H1 (cell line): ENCODE data around the gene FADS3. TPM values are rescaled to one million over a fixed set of nuclear protein-coding genes. Genes with fewer than 3 reads are reported as not detected.
A peak's percentile ranks its signal among the peaks of the same experiment; 100 is the strongest.

Experiments
- CTCF ChIA-PET: fragments of 300-600 bp; sonication (Branson Sonifier 250); formaldehyde crosslinking; loops from one replicate; lab custom pipeline; 2021; ENCODE audit not compliant: partially characterized antibody; lab: Charles Lee
- POLR2A ChIA-PET: fragments of 300-600 bp; sonication (Branson Sonifier 250); formaldehyde crosslinking; loops from one replicate; lab custom pipeline; 2021; ENCODE audit warnings: inconsistent platforms; ENCODE audit not compliant: partially characterized antibody; lab: Charles Lee
- DNase-seq, 2 experiments: peaks; one replicate each; pipeline versions ENCODE4 v3.0.0 to v3.0.0-alpha.2; 2010 to 2022; ENCODE audit warnings: low spot score in 2 of 2, low read depth in 1 of 2, mixed read lengths in 1 of 2
- FAIRE-seq: peaks from 2 replicates; lab custom pipeline; 2011; peaks lifted over from hg19 to GRCh38; lab: Jason Lieb, UNC
- H2AFZ ChIP-seq: 2 replicates; pipeline ENCODE4 v1.8.1; 2012; ENCODE audit warnings: low read length, inconsistent platforms
- H2AK5ac ChIP-seq: 2 replicates; pipeline ENCODE4 v1.6.1; 2013; ENCODE audit warnings: low read depth, low read length
- H2BK120ac ChIP-seq: replicated peaks from 2 replicates; pipeline ENCODE3; 2013; ENCODE audit warnings: low read depth, low read length, inconsistent platforms
- H2BK12ac ChIP-seq: 2 replicates; pipeline ENCODE4 v1.6.1; 2013; ENCODE audit warnings: low read depth, low read length
- H2BK15ac ChIP-seq: 2 replicates; pipeline ENCODE4 v1.6.1; 2013; ENCODE audit warnings: low read length
- H2BK20ac ChIP-seq: 2 replicates; pipeline ENCODE4 v1.6.1; 2013; ENCODE audit warnings: low read length
- H2BK5ac ChIP-seq: 2 replicates; pipeline ENCODE4 v1.6.1; 2013; ENCODE audit warnings: low read depth, low read length
- H3K14ac ChIP-seq: 2 replicates; pipeline ENCODE4 v1.6.1; 2013; ENCODE audit warnings: inconsistent platforms; ENCODE audit not compliant: insufficient read length
- H3K18ac ChIP-seq: 2 replicates; pipeline ENCODE4 v1.6.1; 2013; ENCODE audit warnings: low read length; ENCODE audit errors: extremely low read depth
- H3K23ac ChIP-seq: 2 replicates; pipeline ENCODE4 v1.6.1; 2013; ENCODE audit warnings: inconsistent platforms; ENCODE audit not compliant: insufficient read length
- H3K23me2 ChIP-seq: 2 replicates; pipeline ENCODE4 v1.6.1; 2013; ENCODE audit warnings: low read depth, low read length
- H3K27ac ChIP-seq: 2 replicates; pipeline ENCODE4 v1.6.1; 2011; ENCODE audit warnings: low read depth, low read length, inconsistent platforms
- H3K27me3 ChIP-seq, 4 experiments: replicated peaks in 1 of 4; 1 replicate in 1 of 4; 2 replicates in 3 of 4; pipeline versions ENCODE4 v1.6.1 to v1.8.1; 2011 to 2013; ENCODE audit warnings: low read length in 3 of 4, mild to moderate bottlenecking in 3 of 4, inconsistent platforms in 2 of 4, mixed read lengths in 2 of 4, moderate library complexity in 1 of 4; ENCODE audit not compliant: control insufficient read depth in 3 of 4, insufficient read depth in 3 of 4; ENCODE audit errors: extremely low read depth in 1 of 4
- H3K36me3 ChIP-seq, 4 experiments: 2 replicates each; pipeline versions ENCODE4 v1.6.1 to v1.8.1; 2011 to 2013; ENCODE audit warnings: mild to moderate bottlenecking in 4 of 4, low read length in 3 of 4, moderate library complexity in 2 of 4, control low read depth in 1 of 4, inconsistent platforms in 1 of 4; ENCODE audit not compliant: insufficient read depth in 4 of 4, control insufficient read depth in 2 of 4
- H3K4ac ChIP-seq: replicated peaks from 2 replicates; pipeline ENCODE3; 2013; ENCODE audit warnings: low read length, low read depth, mixed read lengths, inconsistent platforms; ENCODE audit not compliant: insufficient read length
- H3K4me1 ChIP-seq, 4 experiments: replicated peaks in 1 of 4; 1 replicate in 1 of 4; 2 replicates in 3 of 4; pipeline versions ENCODE4 v1.6.1 to v1.8.1; 2011 to 2013; ENCODE audit warnings: low read length in 3 of 4, inconsistent platforms in 2 of 4, mixed read lengths in 1 of 4; ENCODE audit not compliant: insufficient read depth in 4 of 4, control insufficient read depth in 3 of 4
- H3K4me2 ChIP-seq, 2 experiments: 2 replicates each; pipeline versions ENCODE4 v1.6.1 to v1.8.1; 2011 to 2013; ENCODE audit warnings: low read depth in 2 of 2, low read length in 2 of 2, control low read depth in 1 of 2, inconsistent platforms in 1 of 2, mild to moderate bottlenecking in 1 of 2; ENCODE audit not compliant: insufficient read depth in 1 of 2
- H3K4me3 ChIP-seq, 4 experiments: fragments of 200-600, 300-600 bp in 1 of 4; sonication (generic), shearing (Covaris generic), sonication (Bioruptor Twin) in 1 of 4; 2 replicates each; pipeline versions ENCODE4 v1.5.1 to v1.8.1; 2011 to 2016; ENCODE audit warnings: low read length in 4 of 4, low read depth in 3 of 4, control low read depth in 2 of 4, inconsistent platforms in 2 of 4, mild to moderate bottlenecking in 2 of 4, mixed read lengths in 1 of 4, moderate library complexity in 1 of 4; ENCODE audit not compliant: insufficient read depth in 2 of 4; ENCODE audit errors: extremely low read depth in 1 of 4
- H3K56ac ChIP-seq: replicated peaks from 2 replicates; pipeline ENCODE3; 2013; ENCODE audit warnings: low read depth, mild to moderate bottlenecking, mixed read lengths, low read length, inconsistent platforms; ENCODE audit not compliant: insufficient read length
- H3K79me1 ChIP-seq: 2 replicates; pipeline ENCODE4 v1.6.1; 2013; ENCODE audit warnings: low read depth, low read length, control low read depth
- H3K79me2 ChIP-seq, 2 experiments: 2 replicates each; pipeline versions ENCODE4 v1.6.1 to v1.8.1; 2012 to 2013; ENCODE audit warnings: low read length in 2 of 2, mild to moderate bottlenecking in 2 of 2, inconsistent platforms in 1 of 2; ENCODE audit not compliant: insufficient read depth in 2 of 2, control insufficient read depth in 1 of 2
- H3K9ac ChIP-seq, 4 experiments: replicated peaks in 1 of 4; 1 replicate in 1 of 4; 2 replicates in 3 of 4; pipeline versions ENCODE4 v1.6.1 to v1.8.1; 2011 to 2013; ENCODE audit warnings: low read depth in 3 of 4, low read length in 3 of 4, control low read depth in 2 of 4, mild to moderate bottlenecking in 2 of 4, moderate library complexity in 2 of 4, inconsistent platforms in 1 of 4; ENCODE audit errors: extremely low read depth in 1 of 4
- H3K9me3 ChIP-seq, 2 experiments: 2 replicates each; pipeline versions ENCODE4 v1.6.1 to v1.8.1; 2012 to 2013; ENCODE audit warnings: mild to moderate bottlenecking in 2 of 2, moderate library complexity in 2 of 2, control low read depth in 1 of 2, inconsistent platforms in 1 of 2, low read depth in 1 of 2, low read length in 1 of 2, mixed read lengths in 1 of 2; ENCODE audit not compliant: insufficient read depth in 2 of 2
- H4K20me1 ChIP-seq, 2 experiments: replicated peaks in 1 of 2; 2 replicates each; pipeline versions ENCODE3 to v1.8.1; 2011 to 2013; ENCODE audit warnings: inconsistent platforms in 2 of 2, low read length in 2 of 2, mild to moderate bottlenecking in 1 of 2; ENCODE audit not compliant: insufficient read depth in 2 of 2, control insufficient read depth in 1 of 2
- H4K5ac ChIP-seq: 2 replicates; pipeline ENCODE4 v1.6.1; 2013; ENCODE audit warnings: low read length, low read depth, mixed read lengths, inconsistent platforms; ENCODE audit not compliant: insufficient read length
- H4K8ac ChIP-seq: 2 replicates; pipeline ENCODE4 v1.8.0; 2013; ENCODE audit warnings: mild to moderate bottlenecking, moderate library complexity, low read length, inconsistent platforms; ENCODE audit not compliant: insufficient read depth; ENCODE audit errors: extremely low read depth
- H4K91ac ChIP-seq: replicated peaks from 2 replicates; pipeline ENCODE3; 2013; ENCODE audit warnings: low read length, mixed read lengths, inconsistent platforms; ENCODE audit not compliant: insufficient read length
- CTCF ChIP-seq, 3 experiments: IDR thresholded peaks; 1 replicate in 2 of 3; 2 replicates in 1 of 3; pipeline versions ENCODE4 v1.5.1 to v1.6.1; 2011; ENCODE audit warnings: low read length in 3 of 3, mild to moderate bottlenecking in 3 of 3, inconsistent platforms in 2 of 3, low read depth in 1 of 3, moderate library complexity in 1 of 3; ENCODE audit not compliant: insufficient read depth in 1 of 3; ENCODE audit errors: control extremely low read depth in 1 of 3
- EP300 ChIP-seq, 2 experiments: IDR thresholded peaks; 1 replicate in 1 of 2; 2 replicates in 1 of 2; pipeline ENCODE4 v1.6.1; 2011 to 2012; ENCODE audit warnings: low read depth in 2 of 2, low read length in 2 of 2, mild to moderate bottlenecking in 2 of 2, borderline replicate concordance in 1 of 2, inconsistent platforms in 1 of 2, moderate library complexity in 1 of 2
- JUND ChIP-seq: IDR thresholded peaks from 2 replicates; pipeline ENCODE4 v1.6.1; 2011; ENCODE audit warnings: mild to moderate bottlenecking, improper control_type of control experiment, low read length
- MAX ChIP-seq: IDR thresholded peaks from 2 replicates; pipeline ENCODE4 v1.6.1; 2012; ENCODE audit warnings: inconsistent platforms
- NANOG ChIP-seq: IDR thresholded peaks from 2 replicates; pipeline ENCODE4 v1.6.1; 2011; ENCODE audit warnings: low read length, low read depth, mild to moderate bottlenecking, inconsistent platforms; ENCODE audit not compliant: insufficient read depth, poor library complexity, severe bottlenecking
- RNF2 ChIP-seq: fragments of 200-900, 300-1000 bp; sonication (generic); IDR thresholded peaks from 2 replicates; pipeline ENCODE4 v1.7.1; 2016; ENCODE audit warnings: borderline replicate concordance, low read depth, mild to moderate bottlenecking, antibody characterized with exemption, low read length; ENCODE audit not compliant: poor library complexity, severe bottlenecking; ENCODE audit errors: missing control alignments
- TBP ChIP-seq: IDR thresholded peaks from 2 replicates; pipeline ENCODE4 v1.6.1; 2011; ENCODE audit warnings: low read depth, low read length, improper control_type of control experiment
- WGBS, 2 experiments: shearing (Covaris generic) in 1 of 2; methylation state at CpG; one replicate each; pipeline versions ENCODE4 v1.1.6 to v1.1.7; 2013 to 2015; ENCODE audit warnings: low lambda C conversion rate in 2 of 2, mixed read lengths in 2 of 2, inconsistent platforms in 1 of 2, low coverage in 1 of 2, missing lambda C conversion rate in 1 of 2; ENCODE audit not compliant: insufficient replicate concordance in 2 of 2, insufficient coverage in 1 of 2, insufficient read length in 1 of 2; ENCODE audit errors: extremely low coverage in 1 of 2, missing lambda C conversion rate in 1 of 2; 5-methylcytosine and 5-hydroxymethylcytosine counted together
- polyA plus RNA-seq, 7 experiments: library from polyadenylated mRNA; depleted of rRNA in 3 of 7; stranded (reverse) in 5 of 7; unstranded in 2 of 7; fragments of >200 nt in 5 of 7; fragments of 200-250 nt in 2 of 7; gene quantifications; 1 replicate in 5 of 7; 2 replicates in 1 of 7; 4 replicates in 1 of 7; pipeline versions ENCODE4 v1.2.1 to v1.2.3, GENCODE V29; 2011 to 2013; ENCODE audit warnings: missing spikeins in 2 of 7, mixed read lengths in 2 of 7
- total RNA-seq: library from RNA; stranded (reverse); fragmentation: NEBNext Ultra II Directional; extraction: Animal tissue kit (Norgen Biotek cat#: 25700); gene quantifications from 2 replicates; pipeline ENCODE4 v1.2.1, GENCODE V29; 2021

Gene FADS3
- total and polyA plus RNA-seq, 2 of the 8 experiments (the other 6 are each of a cell fraction or from before 2014, with no cell fraction given) = 43.8 to 76.3 TPM

DNA sequence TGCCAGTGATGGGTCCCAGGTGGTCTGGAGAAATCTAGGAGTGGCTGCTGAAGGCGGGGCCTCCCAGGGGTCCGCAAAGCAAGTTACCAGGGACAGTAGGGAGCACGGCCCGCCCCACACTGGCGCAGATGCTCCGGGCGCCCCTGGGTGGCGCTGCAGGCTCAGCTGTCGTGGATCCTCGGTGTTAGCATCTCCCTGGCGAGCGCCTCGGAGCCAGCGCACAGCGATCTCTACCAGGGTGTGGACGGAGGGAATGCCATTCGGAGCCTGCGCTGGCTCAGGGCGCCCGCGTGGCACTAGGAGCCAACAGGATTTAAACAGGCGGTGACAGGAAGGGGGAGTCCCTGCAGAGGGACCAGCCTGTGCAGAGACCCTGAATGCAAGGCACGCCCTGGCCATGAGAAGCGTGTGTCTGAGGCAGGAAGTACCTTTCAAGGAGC, 20.2 kb downstream of the FADS3 start:
- DNase-seq = peak; percentile 73 to 94
- no peak overlapping the region for H3K14ac ChIP-seq
- H3K4me3 ChIP-seq = peak overlapping the region in 2 of 4 experiments; percentile 22 to 30; a peak in 5 of 8 replicates
- no peak for FAIRE-seq
- H3K79me2 ChIP-seq = no peaks in the 10 kb centered on the region
- no peak overlapping the region for H3K27ac ChIP-seq
- H4K5ac ChIP-seq = no peak overlapping the region
- no peak overlapping the region for H3K9ac ChIP-seq
- H2BK20ac ChIP-seq = peak overlapping the region; percentile 44; the same call in 1 of the 2 replicates
- H2BK120ac ChIP-seq = no peak overlapping the region
- H4K20me1 ChIP-seq = peaks cover 0 to 6% of the 10 kb centered on the region in 2 experiments
- H3K56ac ChIP-seq = no peak overlapping the region
- POLR2A ChIA-PET = interaction anchor here (1.1 to 2.4 kb wide), 7 partner anchors 10 to 283 kb away, joined by 3 to 9 read pairs (median 7); no protein-coding TSS in a partner anchor
- H3K4me2 ChIP-seq = peak overlapping the region in 1 of 2 experiments; percentile 59; a peak in 3 of 4 replicates
- 0 out of 2 replicates have a peak overlapping the region, but pooled peaks have one; percentile 19 for H2BK15ac ChIP-seq
- H3K18ac ChIP-seq = peak overlapping the region; percentile 2; the same call in 1 of the 2 replicates
- no peak overlapping the region for H4K8ac ChIP-seq
- H2BK12ac ChIP-seq = no peak overlapping the region
- no peaks in the 10 kb centered on the region for H3K9me3 ChIP-seq
- peaks cover 0 to 11% (median 8%) of the 10 kb centered on the region in 4 experiments; a peak in 5 of 7 replicates for H3K27me3 ChIP-seq
- H2BK5ac ChIP-seq = no peak overlapping the region
- peaks cover 4 to 14% (median 4%) of the 10 kb centered on the region in 4 experiments; a peak in 6 of 7 replicates for H3K4me1 ChIP-seq
- WGBS, 2 experiments = 9% methylated on average over 24 of the region's 24 CpGs; no CpG with 5 or more reads in 1 of the 2 experiments
- H3K36me3 ChIP-seq = peaks cover 0 to 4% (median under 1%) of the 10 kb centered on the region in 4 experiments; a peak in 3 of 8 replicates
- no peak overlapping the region for H3K4ac ChIP-seq
- H2AK5ac ChIP-seq = no peak overlapping the region
- no peak overlapping the region for H4K91ac ChIP-seq
- H3K23me2 ChIP-seq = no peaks in the 10 kb centered on the region
- peak overlapping the region; percentile 13; the same call in 1 of the 2 replicates for H2AFZ ChIP-seq
- no peaks in the 10 kb centered on the region for H3K79me1 ChIP-seq
- no peak overlapping the region for H3K23ac ChIP-seq
- CTCF ChIA-PET = interaction anchor here (0.5 to 10.9 kb wide), 36 partner anchors 9 to 392 kb away, joined by 3 to 172 read pairs (median 4); no protein-coding TSS in a partner anchor
- no peak for TF ChIP-seq RNF2
- peak; percentile 64 for TF ChIP-seq MAX
- TF ChIP-seq TBP = 0 out of 2 replicates have a peak, but pooled peaks have one; percentile 22
- 0 out of 3 replicates have a peak, but pooled peaks of 1 of the 2 experiments have one; percentile 27 for TF ChIP-seq EP300 (IDR thresholded peaks at IDR 0.05; ENCODE audit: borderline replicate concordance in 1 of 2, low read depth in 2 of 2, low read length in 2 of 2)
- TF ChIP-seq CTCF (IDR thresholded peaks at IDR 0.05; ENCODE audit: control extremely low read depth in 1 of 3, insufficient read depth in 1 of 3, low read depth in 1 of 3, low read length in 3 of 3) = peak in 2 of 3 experiments; percentile 94 to 97; a peak in 3 of 4 replicates
- TF ChIP-seq JUND = 0 out of 2 replicates have a peak, but pooled peaks have one; percentile 18
- no peak for TF ChIP-seq NANOG
